Stimulated activated naive CD8-positive, alpha-beta T cell treated with anti-CD3 and anti-CD28 coated beads, Interleukin-15, Interleukin-2, amounts not matched to agents 100 ng/mL and 50 ng/mL, for 24 hours (primary cell): Measurements from ENCODE around the gene APOBEC3G.

Experiments used
- H3K27ac Mint-ChIP-seq: one replicate; pipeline ENCODE4 v1.8.0; 2021; ENCODE audit warnings: mild to moderate bottlenecking, mixed read lengths
- H3K27me3 Mint-ChIP-seq: one replicate; pipeline ENCODE4 v1.8.0; 2021; ENCODE audit warnings: mixed read lengths
- H3K36me3 Mint-ChIP-seq: one replicate; pipeline ENCODE4 v1.8.0; 2021; ENCODE audit warnings: low read depth, mixed read lengths
- H3K4me1 Mint-ChIP-seq: one replicate; pipeline ENCODE4 v1.8.0; 2021; ENCODE audit warnings: low read depth, mixed read lengths
- H3K4me3 Mint-ChIP-seq: one replicate; pipeline ENCODE4 v1.8.0; 2021; ENCODE audit warnings: mild to moderate bottlenecking, mixed read lengths
- H3K9me3 Mint-ChIP-seq: one replicate; pipeline ENCODE4 v1.8.0; 2021; ENCODE audit warnings: mixed read lengths

APOBEC3G gene

GRCh38 chr22:39117585-39118191 lies 40.6 kb downstream of the APOBEC3G start:
- Mint-ChIP-seq H3K9me3 (no peaks in the 10 kb centered on the region), H3K4me3 (peak overlapping the region; percentile 69), H3K36me3 (no peaks in the 10 kb centered on the region), H3K27me3 (no peaks in the 10 kb centered on the region), H3K4me1 (peaks cover 69% of the 10 kb centered on the region), H3K27ac (peak overlapping the region; percentile 94)

DNA sequence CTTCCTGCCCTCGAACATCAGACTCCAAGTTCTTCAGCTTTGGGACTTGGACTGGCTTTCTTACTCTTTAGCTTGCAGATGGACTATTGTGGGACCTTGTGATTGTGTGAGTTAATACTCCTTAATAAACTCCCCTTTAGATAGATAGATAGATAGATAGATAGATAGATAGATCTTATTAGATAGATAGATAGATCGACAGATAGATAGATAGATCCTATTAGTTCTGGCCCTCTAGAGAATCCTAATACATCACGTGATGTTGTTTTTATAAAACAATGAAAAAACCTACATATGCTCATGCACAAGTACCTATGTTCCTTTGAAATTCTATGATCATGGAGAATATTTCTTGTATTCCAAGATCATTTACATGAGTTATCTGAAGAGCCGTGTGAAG lies 43.9 kb downstream of the APOBEC3G start:
- Mint-ChIP-seq H3K36me3 (no peaks in the 10 kb centered on the region), H3K27me3 (no peaks in the 10 kb centered on the region), H3K27ac (no peak overlapping the region)

DNA sequence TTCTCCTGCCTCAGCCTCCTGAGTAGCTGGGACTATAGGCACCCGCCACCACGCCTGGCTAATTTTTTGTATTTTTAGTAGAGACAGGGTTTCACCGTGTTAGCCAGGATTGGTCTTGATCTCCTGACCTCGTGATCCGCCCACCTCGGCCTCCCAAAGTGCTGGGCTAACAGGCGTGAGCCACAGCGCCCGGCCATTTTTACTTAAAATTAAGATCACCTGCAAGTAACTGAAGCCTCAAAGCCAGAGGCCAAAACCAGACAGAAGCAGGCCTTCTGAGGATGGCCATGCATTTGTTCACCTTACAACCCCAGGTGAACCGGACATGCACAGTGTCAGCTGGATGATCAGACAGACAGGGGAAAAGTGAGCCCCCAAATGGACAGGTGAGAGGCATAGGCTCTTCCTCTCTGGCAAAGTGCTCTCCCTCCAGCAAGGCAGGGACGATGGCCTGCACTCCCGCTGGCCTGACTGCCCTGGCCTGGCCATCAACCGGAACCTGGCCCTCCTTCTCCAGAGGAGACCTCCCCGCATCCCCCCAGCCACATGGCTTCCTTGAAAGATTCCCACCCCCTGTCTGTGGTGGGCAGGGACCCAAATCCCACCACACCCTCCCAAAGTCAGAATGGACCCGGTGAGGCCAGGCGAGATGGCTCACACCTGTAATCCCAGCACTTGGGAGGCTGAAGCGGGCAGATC lies 45.8 kb downstream of the APOBEC3G start:
- no peaks in the 10 kb centered on the region for H3K27me3 Mint-ChIP-seq
- H3K4me1 Mint-ChIP-seq = peaks cover 21% of the 10 kb centered on the region
- H3K9me3 Mint-ChIP-seq = no peaks in the 10 kb centered on the region
- H3K36me3 Mint-ChIP-seq = no peaks in the 10 kb centered on the region
- H3K27ac Mint-ChIP-seq = no peak overlapping the region
- H3K4me3 Mint-ChIP-seq = no peak overlapping the region

More for the DNA sequence above, 43.9 kb downstream of the APOBEC3G start:
- peaks cover 40% of the 10 kb centered on the region for H3K4me1 Mint-ChIP-seq
- no peak overlapping the region for H3K4me3 Mint-ChIP-seq
- no peaks in the 10 kb centered on the region for H3K9me3 Mint-ChIP-seq

GRCh38 chr22:39123751-39124581 lies 46.9 kb downstream of the APOBEC3G start:
- Mint-ChIP-seq H3K4me1 (peaks cover 10% of the 10 kb centered on the region), H3K36me3 (no peaks in the 10 kb centered on the region), H3K27ac (no peak overlapping the region), H3K9me3 (no peaks in the 10 kb centered on the region), H3K27me3 (no peaks in the 10 kb centered on the region), H3K4me3 (no peak overlapping the region)

DNA sequence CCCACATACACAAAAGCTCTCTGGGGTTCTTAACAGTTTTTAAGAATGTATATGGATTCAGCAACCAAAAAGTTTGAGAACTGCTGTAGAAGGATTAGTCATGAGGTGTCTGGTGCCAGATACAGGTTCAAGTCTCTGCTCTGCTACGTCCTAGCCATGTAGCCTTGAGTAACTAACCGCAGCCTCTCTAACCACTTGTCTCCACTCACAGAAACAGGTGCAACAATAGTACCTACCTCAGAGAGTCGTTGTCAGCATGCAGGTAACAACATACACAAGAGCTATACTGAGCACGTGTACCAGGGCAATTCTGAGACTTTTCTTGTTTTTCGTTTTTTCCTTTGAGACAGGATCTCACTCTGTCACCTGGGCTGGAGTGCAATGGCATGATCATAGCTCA lies 48.5 kb downstream of the APOBEC3G start:
- Mint-ChIP-seq H3K36me3 (no peaks in the 10 kb centered on the region), H3K4me1 (peaks cover 9% of the 10 kb centered on the region), H3K9me3 (no peaks in the 10 kb centered on the region), H3K27me3 (no peaks in the 10 kb centered on the region), H3K4me3 (no peak overlapping the region), H3K27ac (no peak overlapping the region)

- no peak overlapping the region for H3K27ac Mint-ChIP-seq
- H3K27me3 Mint-ChIP-seq = no peaks in the 10 kb centered on the region
Measured at GRCh38 chr22:39128508-39128907, 51.4 kb downstream of the APOBEC3G start.

GRCh38 chr22:39129081-39129480 lies 52.0 kb downstream of the APOBEC3G start:
- Mint-ChIP-seq H3K36me3 (no peaks in the 10 kb centered on the region), H3K9me3 (no peaks in the 10 kb centered on the region), H3K4me1 (no peaks in the 10 kb centered on the region), H3K4me3 (no peak overlapping the region), H3K27ac (no peak overlapping the region), H3K27me3 (no peaks in the 10 kb centered on the region)

More at GRCh38 chr22:39128508-39128907, 51.4 kb downstream of the APOBEC3G start:
- no peak overlapping the region for H3K4me3 Mint-ChIP-seq
- no peaks in the 10 kb centered on the region for H3K36me3 Mint-ChIP-seq
- H3K9me3 Mint-ChIP-seq = no peaks in the 10 kb centered on the region
- no peaks in the 10 kb centered on the region for H3K4me1 Mint-ChIP-seq

DNA sequence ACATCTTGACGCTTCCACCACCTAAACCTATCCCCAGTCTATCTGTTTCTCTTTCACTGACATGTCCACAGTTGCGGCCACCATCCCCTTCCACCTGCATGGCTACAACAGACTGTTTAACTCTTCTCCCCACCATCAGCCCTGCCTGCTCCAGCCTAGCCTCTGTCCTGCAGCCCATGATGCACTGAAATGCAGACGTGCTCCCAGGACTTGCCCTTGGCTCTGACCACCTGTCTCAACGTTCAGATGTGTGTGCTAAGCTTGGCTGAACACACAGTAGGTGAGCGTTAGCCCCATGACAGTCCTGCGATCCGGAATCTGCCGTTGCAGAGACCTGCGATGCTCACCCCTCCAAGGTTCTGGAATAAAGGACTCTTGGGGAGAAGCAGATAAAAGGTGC lies 52.7 kb downstream of the APOBEC3G start:
- H3K36me3 Mint-ChIP-seq = no peaks in the 10 kb centered on the region
- H3K4me1 Mint-ChIP-seq = no peaks in the 10 kb centered on the region
- no peak overlapping the region for H3K4me3 Mint-ChIP-seq
- H3K27ac Mint-ChIP-seq = no peak overlapping the region
- no peaks in the 10 kb centered on the region for H3K27me3 Mint-ChIP-seq
- no peaks in the 10 kb centered on the region for H3K9me3 Mint-ChIP-seq

- no peaks in the 10 kb centered on the region for H3K36me3 Mint-ChIP-seq
- H3K9me3 Mint-ChIP-seq = no peaks in the 10 kb centered on the region
- no peaks in the 10 kb centered on the region for H3K27me3 Mint-ChIP-seq
- H3K4me3 Mint-ChIP-seq = no peak overlapping the region
- no peak overlapping the region for H3K27ac Mint-ChIP-seq
- no peaks in the 10 kb centered on the region for H3K4me1 Mint-ChIP-seq
Measured at GRCh38 chr22:39130152-39130704, 53.2 kb downstream of the APOBEC3G start.

DNA sequence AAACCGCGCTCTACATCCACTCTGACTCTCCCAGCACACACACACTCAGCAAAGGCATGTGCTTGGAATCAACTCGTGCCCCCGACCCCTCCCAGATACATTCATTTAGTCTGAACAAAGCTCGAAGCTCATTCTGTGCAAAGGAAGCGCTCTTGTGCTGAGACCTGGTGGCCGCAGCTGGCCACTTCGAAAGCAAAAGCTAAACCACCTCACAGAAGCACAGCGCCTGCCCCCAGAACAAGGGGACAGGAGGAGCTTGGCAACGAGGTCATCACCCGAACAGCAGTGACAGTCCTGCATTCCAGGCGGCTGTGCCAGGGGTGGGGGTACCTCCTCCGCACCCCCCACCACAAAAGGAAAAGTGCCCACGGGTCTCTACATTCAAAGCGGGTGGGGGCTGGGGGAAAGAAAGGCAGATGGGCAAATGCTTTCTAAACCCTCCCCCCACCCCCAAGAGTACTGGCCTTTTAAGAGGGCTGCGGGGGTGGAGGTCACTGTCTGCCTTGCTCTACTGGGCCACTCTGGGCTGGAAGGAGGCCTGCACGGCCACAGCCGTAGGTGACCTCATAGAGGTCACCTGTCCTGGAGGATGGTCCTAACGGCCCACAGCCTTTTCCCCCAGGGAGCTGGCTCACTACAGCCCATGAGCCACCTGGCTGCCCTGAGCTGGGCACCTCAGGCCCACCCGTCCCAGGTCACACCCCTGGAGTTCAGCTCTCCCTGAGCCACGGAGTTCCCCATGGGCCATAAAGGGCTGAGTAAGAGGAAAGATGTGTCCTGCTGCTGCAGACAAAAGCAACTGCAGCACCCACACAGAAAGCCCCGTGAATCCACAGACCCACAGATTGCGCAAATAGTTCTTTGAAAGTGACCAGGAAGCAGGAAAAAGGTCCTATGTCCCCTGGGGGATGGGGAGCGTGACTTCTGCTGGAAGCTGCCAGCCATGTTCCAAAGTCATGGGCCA lies 54.1 kb downstream of the APOBEC3G start:
- no peaks in the 10 kb centered on the region for H3K27me3 Mint-ChIP-seq
- H3K27ac Mint-ChIP-seq = no peak overlapping the region
- H3K4me1 Mint-ChIP-seq = no peaks in the 10 kb centered on the region
- no peaks in the 10 kb centered on the region for H3K36me3 Mint-ChIP-seq
- H3K4me3 Mint-ChIP-seq = no peak overlapping the region
- H3K9me3 Mint-ChIP-seq = no peaks in the 10 kb centered on the region

DNA sequence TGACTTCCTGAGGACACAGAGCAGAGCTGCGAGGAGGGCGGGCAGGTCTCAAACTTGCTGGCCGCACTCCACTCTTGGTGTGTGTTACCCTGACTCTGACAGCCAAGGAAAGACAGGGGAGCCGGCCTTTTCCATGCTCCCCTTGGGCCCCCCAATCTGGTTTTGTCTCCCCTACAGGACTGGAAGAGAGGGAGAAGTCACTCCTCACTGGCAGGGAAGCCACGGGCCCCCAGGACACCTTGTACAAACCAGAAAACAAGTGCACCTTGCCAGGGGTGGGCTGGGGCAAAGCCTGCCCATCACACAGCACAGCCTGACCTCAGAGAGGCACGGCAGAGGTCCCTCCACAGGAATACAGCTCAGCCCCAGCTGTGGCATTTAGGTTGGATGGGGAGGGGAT lies 55.2 kb downstream of the APOBEC3G start:
- H3K36me3 Mint-ChIP-seq = no peaks in the 10 kb centered on the region
- no peaks in the 10 kb centered on the region for H3K27me3 Mint-ChIP-seq
- H3K4me3 Mint-ChIP-seq = no peak overlapping the region
- no peaks in the 10 kb centered on the region for H3K9me3 Mint-ChIP-seq
- no peak overlapping the region for H3K27ac Mint-ChIP-seq
- H3K4me1 Mint-ChIP-seq = no peaks in the 10 kb centered on the region

DNA sequence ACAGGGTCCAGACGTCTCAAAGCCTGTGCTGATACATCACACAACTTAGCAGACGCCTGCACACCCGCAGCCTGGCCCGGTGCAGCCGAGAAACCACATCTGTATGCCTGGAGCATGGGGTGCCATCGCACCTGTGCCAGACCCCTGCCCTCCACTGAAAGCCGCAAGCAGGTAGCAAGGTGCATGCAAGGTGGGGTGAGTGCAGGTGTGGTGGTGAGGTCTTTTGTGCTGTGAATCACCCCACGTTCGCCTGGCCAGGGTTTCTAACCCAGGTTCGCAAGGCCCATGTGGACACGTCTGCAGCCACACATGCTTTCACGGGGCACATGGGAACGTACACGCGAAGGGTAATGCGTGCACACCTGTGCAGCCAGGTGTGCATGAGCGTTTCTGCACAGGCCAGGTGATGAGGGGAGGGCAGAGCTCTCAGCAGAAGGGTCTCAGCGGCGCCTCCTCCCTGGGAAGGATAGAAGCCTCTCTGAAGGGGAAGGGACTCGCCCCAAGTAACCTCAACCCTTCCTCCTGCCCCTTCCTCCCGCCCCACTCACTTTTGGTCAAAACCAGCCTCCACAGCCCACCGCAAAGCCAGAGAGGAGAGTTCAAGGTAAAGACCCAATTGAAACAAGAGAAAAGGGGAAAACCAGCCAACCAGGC lies 55.9 kb downstream of the APOBEC3G start:
- H3K27me3 Mint-ChIP-seq = no peaks in the 10 kb centered on the region
- H3K36me3 Mint-ChIP-seq = no peaks in the 10 kb centered on the region
- H3K4me3 Mint-ChIP-seq = no peak overlapping the region
- H3K9me3 Mint-ChIP-seq = no peaks in the 10 kb centered on the region
- no peak overlapping the region for H3K27ac Mint-ChIP-seq
- no peaks in the 10 kb centered on the region for H3K4me1 Mint-ChIP-seq

- Mint-ChIP-seq H3K4me1 (no peaks in the 10 kb centered on the region), H3K27me3 (no peaks in the 10 kb centered on the region), H3K36me3 (no peaks in the 10 kb centered on the region), H3K27ac (no peak overlapping the region), H3K4me3 (no peak overlapping the region), H3K9me3 (no peaks in the 10 kb centered on the region)
Measured at GRCh38 chr22:39133871-39134270, 56.8 kb downstream of the APOBEC3G start.
